ENCODE measurements around the gene SFTPD. TPM values are rescaled to one million over a fixed set of nuclear protein-coding genes. Genes with fewer than 3 reads are reported as not detected.
"Not testable (repeated sequence)": the region's sequence is repeated elsewhere in the genome, so short reads cannot be mapped to it uniquely, and the experiment has no call there.

SFTPD gene
- total and polyA plus RNA-seq, 4 donors: 0.59 to 2.8 (median 1.8) TPM

- Histone ChIP-seq H3K36me3 (ENCODE audit: control insufficient read depth, insufficient read depth, low read length) (no peaks in the 10 kb centered on the region), H3K27me3 (ENCODE audit: control insufficient read depth, insufficient read depth, low read length) (no peaks in the 10 kb centered on the region), H3K27ac (ENCODE audit: low read depth, low read length) (no peak overlapping the region), H3K4me3 (ENCODE audit: low read depth, low read length) (no peak overlapping the region), H3K4me1 (ENCODE audit: control insufficient read depth, insufficient read depth, low read length) (peaks cover 6% of the 10 kb centered on the region), H3K9me3 (ENCODE audit: control insufficient read depth, insufficient read depth, low read length) (no peaks in the 10 kb centered on the region)
- DNase-seq (ENCODE audit: low read depth in 4 of 6, low spot score in 6 of 6): no peak
- whole genome bisulfite sequencing (ENCODE audit: insufficient coverage): 100% methylated on average over 3 of the region's 7 CpGs
These were observed 20.8 kb downstream of the SFTPD start for GRCh38 chr10:79928028-79928583.

- no peaks in the 10 kb centered on the region for H3K9me3 ChIP-seq (ENCODE audit: control insufficient read depth, insufficient read depth, low read length)
- H3K36me3 ChIP-seq (ENCODE audit: control insufficient read depth, insufficient read depth, low read length): no peaks in the 10 kb centered on the region
- WGBS (ENCODE audit: insufficient coverage): 70% methylated on average over 2 of the region's 3 CpGs
- H3K27me3 ChIP-seq (ENCODE audit: control insufficient read depth, insufficient read depth, low read length): no peaks in the 10 kb centered on the region
- H3K4me3 ChIP-seq (ENCODE audit: low read depth, low read length): no peak overlapping the region
- H3K4me1 ChIP-seq (ENCODE audit: control insufficient read depth, insufficient read depth, low read length): peaks cover 6% of the 10 kb centered on the region
- no peak for DNase-seq (ENCODE audit: low read depth in 4 of 6, low spot score in 6 of 6)
- H3K27ac ChIP-seq (ENCODE audit: low read depth, low read length): no peak overlapping the region
These were observed 21.6 kb downstream of the SFTPD start for GRCh38 chr10:79927111-79927828.

GRCh38 chr10:79926037-79926436, 22.9 kb downstream of the SFTPD start:
- H3K36me3 ChIP-seq (ENCODE audit: control insufficient read depth, insufficient read depth, low read length): peaks cover under 1% of the 10 kb centered on the region
- H3K9me3 ChIP-seq (ENCODE audit: control insufficient read depth, insufficient read depth, low read length): no peaks in the 10 kb centered on the region
- peaks cover 6% of the 10 kb centered on the region for H3K4me1 ChIP-seq (ENCODE audit: control insufficient read depth, insufficient read depth, low read length)
- 75% methylated on average over 6 of the region's 7 CpGs for WGBS (ENCODE audit: insufficient coverage)
- H3K27me3 ChIP-seq (ENCODE audit: control insufficient read depth, insufficient read depth, low read length): no peaks in the 10 kb centered on the region
- no peak for DNase-seq (ENCODE audit: low read depth in 4 of 6, low spot score in 6 of 6)
- H3K27ac ChIP-seq (ENCODE audit: low read depth, low read length): no peak overlapping the region
- H3K4me3 ChIP-seq (ENCODE audit: low read depth, low read length): no peak overlapping the region

GRCh38 chr10:79925614-79926013, 23.3 kb downstream of the SFTPD start:
- Histone ChIP-seq H3K36me3 (ENCODE audit: control insufficient read depth, insufficient read depth, low read length) (peaks cover 4% of the 10 kb centered on the region), H3K27me3 (ENCODE audit: control insufficient read depth, insufficient read depth, low read length) (no peaks in the 10 kb centered on the region), H3K4me3 (ENCODE audit: low read depth, low read length) (no peak overlapping the region), H3K4me1 (ENCODE audit: control insufficient read depth, insufficient read depth, low read length) (peaks cover 6% of the 10 kb centered on the region), H3K27ac (ENCODE audit: low read depth, low read length) (no peak overlapping the region), H3K9me3 (ENCODE audit: control insufficient read depth, insufficient read depth, low read length) (no peaks in the 10 kb centered on the region)
- DNase-seq (ENCODE audit: low read depth in 4 of 6, low spot score in 6 of 6): no peak
- 60% methylated on average over 3 of the region's 3 CpGs for WGBS (ENCODE audit: insufficient coverage)

GRCh38 chr10:79923669-79924068, 25.2 kb downstream of the SFTPD start:
- H3K27ac ChIP-seq (ENCODE audit: low read depth, low read length): no peak overlapping the region
- no peaks in the 10 kb centered on the region for H3K27me3 ChIP-seq (ENCODE audit: control insufficient read depth, insufficient read depth, low read length)
- H3K9me3 ChIP-seq (ENCODE audit: control insufficient read depth, insufficient read depth, low read length): no peaks in the 10 kb centered on the region
- DNase-seq (ENCODE audit: low read depth in 4 of 6, low spot score in 6 of 6): no peak
- H3K4me1 ChIP-seq (ENCODE audit: control insufficient read depth, insufficient read depth, low read length): no peaks in the 10 kb centered on the region
- WGBS (ENCODE audit: insufficient coverage): 86% methylated on average over 7 of the region's 8 CpGs
- H3K4me3 ChIP-seq (ENCODE audit: low read depth, low read length): no peak overlapping the region
- H3K36me3 ChIP-seq (ENCODE audit: control insufficient read depth, insufficient read depth, low read length): peaks cover 4% of the 10 kb centered on the region

GRCh38 chr10:79923145-79923544, 25.8 kb downstream of the SFTPD start:
- no peak overlapping the region for H3K27ac ChIP-seq (ENCODE audit: low read depth, low read length)
- H3K4me3 ChIP-seq (ENCODE audit: low read depth, low read length): no peak overlapping the region
- WGBS (ENCODE audit: insufficient coverage): 100% methylated on average over 2 of the region's 3 CpGs

GRCh38 chr10:79922011-79922412, 26.9 kb downstream of the SFTPD start:
- H3K27ac ChIP-seq (ENCODE audit: low read depth, low read length); H3K27me3 ChIP-seq (ENCODE audit: control insufficient read depth, insufficient read depth, low read length); H3K9me3 ChIP-seq (ENCODE audit: control insufficient read depth, insufficient read depth, low read length); H3K36me3 ChIP-seq (ENCODE audit: control insufficient read depth, insufficient read depth, low read length); H3K4me1 ChIP-seq (ENCODE audit: control insufficient read depth, insufficient read depth, low read length); DNase-seq (ENCODE audit: low read depth in 4 of 6, low spot score in 6 of 6); H3K4me3 ChIP-seq (ENCODE audit: low read depth, low read length): not testable (repeated sequence)
- WGBS (ENCODE audit: insufficient coverage): no CpG with 5 or more reads among the region's 6 CpGs

More at GRCh38 chr10:79923145-79923544, 25.8 kb downstream of the SFTPD start:
- H3K27me3 ChIP-seq (ENCODE audit: control insufficient read depth, insufficient read depth, low read length): no peaks in the 10 kb centered on the region
- no peaks in the 10 kb centered on the region for H3K9me3 ChIP-seq (ENCODE audit: control insufficient read depth, insufficient read depth, low read length)
- no peaks in the 10 kb centered on the region for H3K4me1 ChIP-seq (ENCODE audit: control insufficient read depth, insufficient read depth, low read length)
- no peak for DNase-seq (ENCODE audit: low read depth in 4 of 6, low spot score in 6 of 6)
- H3K36me3 ChIP-seq (ENCODE audit: control insufficient read depth, insufficient read depth, low read length): peaks cover 4% of the 10 kb centered on the region

GRCh38 chr10:79915838-79916237, 33.1 kb downstream of the SFTPD start:
- H3K27me3 ChIP-seq (ENCODE audit: control insufficient read depth, insufficient read depth, low read length); H3K4me1 ChIP-seq (ENCODE audit: control insufficient read depth, insufficient read depth, low read length); H3K36me3 ChIP-seq (ENCODE audit: control insufficient read depth, insufficient read depth, low read length); H3K9me3 ChIP-seq (ENCODE audit: control insufficient read depth, insufficient read depth, low read length); DNase-seq (ENCODE audit: low read depth in 4 of 6, low spot score in 6 of 6); H3K27ac ChIP-seq (ENCODE audit: low read depth, low read length); H3K4me3 ChIP-seq (ENCODE audit: low read depth, low read length): not testable (repeated sequence)
- no CpG with 5 or more reads among the region's 2 CpGs for WGBS (ENCODE audit: insufficient coverage)

- not testable (repeated sequence) for H3K4me1 ChIP-seq (ENCODE audit: control insufficient read depth, insufficient read depth, low read length); H3K27ac ChIP-seq (ENCODE audit: low read depth, low read length); DNase-seq (ENCODE audit: low read depth in 4 of 6, low spot score in 6 of 6); H3K9me3 ChIP-seq (ENCODE audit: control insufficient read depth, insufficient read depth, low read length); H3K4me3 ChIP-seq (ENCODE audit: low read depth, low read length); H3K36me3 ChIP-seq (ENCODE audit: control insufficient read depth, insufficient read depth, low read length); H3K27me3 ChIP-seq (ENCODE audit: control insufficient read depth, insufficient read depth, low read length)
- WGBS (ENCODE audit: insufficient coverage): no CpG with 5 or more reads among the region's 1 CpG
These were observed 34.4 kb downstream of the SFTPD start for GRCh38 chr10:79914512-79914911.

GRCh38 chr10:79910836-79911235, 38.1 kb downstream of the SFTPD start:
- no peak for DNase-seq (ENCODE audit: low read depth in 4 of 6, low spot score in 6 of 6)
- WGBS (ENCODE audit: insufficient coverage): no CpG with 5 or more reads among the region's 2 CpGs

More at GRCh38 chr10:79910836-79911235, 38.1 kb downstream of the SFTPD start:
- H3K27ac ChIP-seq (ENCODE audit: low read depth, low read length): no peak overlapping the region
- H3K9me3 ChIP-seq (ENCODE audit: control insufficient read depth, insufficient read depth, low read length): no peaks in the 10 kb centered on the region
- H3K27me3 ChIP-seq (ENCODE audit: control insufficient read depth, insufficient read depth, low read length): no peaks in the 10 kb centered on the region
- no peaks in the 10 kb centered on the region for H3K36me3 ChIP-seq (ENCODE audit: control insufficient read depth, insufficient read depth, low read length)
- no peaks in the 10 kb centered on the region for H3K4me1 ChIP-seq (ENCODE audit: control insufficient read depth, insufficient read depth, low read length)
- no peak overlapping the region for H3K4me3 ChIP-seq (ENCODE audit: low read depth, low read length)

Measured in spinal cord (tissue), 10 donors.